ENCODE results near the gene PLEKHH2. TPM values are rescaled to one million over a fixed set of nuclear protein-coding genes. Genes with fewer than 3 reads are reported as not detected.

PLEKHH2 gene
- total RNA-seq (2021): 2.5 and 3.1 TPM in 2 replicates
- long read RNA-seq: 0 reads

DNA sequence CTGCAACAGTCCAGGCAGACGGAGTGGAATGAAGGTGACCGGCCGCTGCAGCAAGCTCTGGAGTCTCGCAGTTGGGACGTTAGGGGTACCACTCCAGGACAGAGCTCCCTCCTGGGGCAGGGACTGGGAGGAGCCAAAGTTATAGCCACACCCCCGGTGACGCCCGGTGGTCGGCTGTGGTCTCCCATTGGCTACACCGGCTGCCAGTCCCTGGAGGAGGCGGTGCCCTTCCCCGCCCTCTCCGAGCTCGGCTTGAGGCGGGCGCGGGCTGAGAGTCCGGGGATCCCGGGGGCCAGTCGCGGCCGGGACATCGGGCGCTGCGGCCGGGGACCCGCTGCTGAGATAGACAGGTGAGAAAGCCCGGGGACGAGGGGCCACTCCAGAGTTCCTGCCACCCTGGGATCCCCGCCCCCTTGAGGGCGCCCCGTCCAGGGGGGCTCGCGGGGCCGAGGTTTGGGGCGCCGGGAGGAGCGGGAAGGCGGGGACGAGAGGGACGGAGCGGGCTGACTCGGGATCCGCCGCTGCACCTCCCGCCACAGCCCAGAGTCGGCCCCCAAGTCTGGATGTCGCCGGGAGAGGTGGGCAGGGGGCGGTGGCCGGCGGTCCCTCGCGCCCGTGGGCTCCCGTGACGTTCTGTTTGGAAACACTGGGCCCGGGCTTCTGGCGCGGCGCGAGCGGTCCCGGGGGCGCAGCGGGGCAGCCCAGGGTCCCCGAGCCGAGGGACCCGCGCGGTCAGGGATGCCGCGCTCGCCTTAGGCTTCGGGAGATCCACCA, at the start of gene PLEKHH2:
Gene PLEKHH2 (plus strand): TSS at position 231 of the 774 bp plus-strand sequence. CDS start 7,414 bp downstream, outside the sequence.
- Histone ChIP-seq H3K9ac (ENCODE audit: extremely low read depth, insufficient read length, low read length) (peak within 1 kb of the TSS; percentile 10), H4K91ac (ENCODE audit: insufficient read length, low read depth, low read length) (no peak within 1 kb of the TSS), H3K56ac (ENCODE audit: insufficient read length, low read depth, low read length) (no peak within 1 kb of the TSS), H3K14ac (ENCODE audit: insufficient read depth, low read length) (no peak within 1 kb of the TSS; the same call in 1 of the 2 replicates), H4K8ac (replicated peaks; ENCODE audit: insufficient read length, low read depth, low read length) (no peak within 1 kb of the TSS), H2AK5ac (ENCODE audit: insufficient read length, low read length) (no peak within 1 kb of the TSS), H2BK12ac (ENCODE audit: insufficient read length, low read depth, low read length) (no peak within 1 kb of the TSS), H2BK5ac (ENCODE audit: insufficient read length, low read length) (no peak within 1 kb of the TSS), H3K79me1 (ENCODE audit: insufficient read depth, low read depth, low read length, poor library complexity, severe bottlenecking) (no peaks in the 10 kb centered on the region), H2AFZ (ENCODE audit: low read length) (peak within 1 kb of the TSS; percentile 76), H3K4ac (ENCODE audit: low read depth, low read length) (no peak within 1 kb of the TSS), H3K23ac (ENCODE audit: insufficient read length, low read depth, low read length) (no peak within 1 kb of the TSS), H4K20me1 (ENCODE audit: control insufficient read depth, insufficient read depth, insufficient read length) (no peaks in the 10 kb centered on the region), H3K27ac (ENCODE audit: insufficient read length, low read depth, low read length) (no peak within 1 kb of the TSS), H2BK120ac (ENCODE audit: low read depth, low read length, poor library complexity, severe bottlenecking) (no peak within 1 kb of the TSS), H4K5ac (ENCODE audit: insufficient read length, low read depth, low read length) (no peak within 1 kb of the TSS), H3K79me2 (ENCODE audit: insufficient read depth, low read length) (no peaks in the 10 kb centered on the region), H3T11ph (ENCODE audit: low read length) (no peak within 1 kb of the TSS), H3K27me3 (ENCODE audit: insufficient read depth, low read length) (no peaks in the 10 kb centered on the region; the same call in 1 of the 2 replicates), H3K23me2 (ENCODE audit: insufficient read length, low read depth, low read length, poor library complexity, severe bottlenecking) (peaks cover 10% of the 10 kb centered on the region), H3K4me2 (ENCODE audit: insufficient read depth, insufficient read length, low read length) (peak within 1 kb of the TSS; percentile 88), H3K18ac (ENCODE audit: insufficient read length, low read depth, low read length) (no peak within 1 kb of the TSS), H3K4me1 (ENCODE audit: insufficient read depth, low read length) (no peaks in the 10 kb centered on the region), H3K9me3 (ENCODE audit: control insufficient read depth, low read depth, low read length) (no peaks in the 10 kb centered on the region), H2BK15ac (ENCODE audit: low read depth, low read length) (no peak within 1 kb of the TSS), H2BK20ac (ENCODE audit: low read depth, low read length, poor library complexity, severe bottlenecking) (no peak within 1 kb of the TSS)
- no CpG with 5 or more reads among the region's 75 CpGs for WGBS (ENCODE audit: extremely low coverage, insufficient read length, low lambda C conversion rate)
- peak; percentile 94 for DNase-seq
- peak within 1 kb of the TSS; percentile 70 to 89 for H3K4me3 Mint-ChIP-seq
- peaks cover 28% of the 10 kb centered on the region for H3K27me3 Mint-ChIP-seq (ENCODE audit: low read depth)
- H3K27ac Mint-ChIP-seq: no peak within 1 kb of the TSS; a peak in 1 of 7 replicates
- peaks cover 16 to 19% of the 10 kb centered on the region in 2 experiments for H3K4me1 Mint-ChIP-seq
- H3K9me3 Mint-ChIP-seq: peaks cover 4 to 8% of the 10 kb centered on the region in 2 experiments; a peak in 4 of 5 replicates
- H3K36me3 Mint-ChIP-seq (ENCODE audit: insufficient read depth in 1 of 3, low read depth in 3 of 3): peaks cover 0 to 8% (median 0%) of the 10 kb centered on the region in 3 experiments; a peak in 3 of 7 replicates
- TF ChIP-seq, protein P1, sequence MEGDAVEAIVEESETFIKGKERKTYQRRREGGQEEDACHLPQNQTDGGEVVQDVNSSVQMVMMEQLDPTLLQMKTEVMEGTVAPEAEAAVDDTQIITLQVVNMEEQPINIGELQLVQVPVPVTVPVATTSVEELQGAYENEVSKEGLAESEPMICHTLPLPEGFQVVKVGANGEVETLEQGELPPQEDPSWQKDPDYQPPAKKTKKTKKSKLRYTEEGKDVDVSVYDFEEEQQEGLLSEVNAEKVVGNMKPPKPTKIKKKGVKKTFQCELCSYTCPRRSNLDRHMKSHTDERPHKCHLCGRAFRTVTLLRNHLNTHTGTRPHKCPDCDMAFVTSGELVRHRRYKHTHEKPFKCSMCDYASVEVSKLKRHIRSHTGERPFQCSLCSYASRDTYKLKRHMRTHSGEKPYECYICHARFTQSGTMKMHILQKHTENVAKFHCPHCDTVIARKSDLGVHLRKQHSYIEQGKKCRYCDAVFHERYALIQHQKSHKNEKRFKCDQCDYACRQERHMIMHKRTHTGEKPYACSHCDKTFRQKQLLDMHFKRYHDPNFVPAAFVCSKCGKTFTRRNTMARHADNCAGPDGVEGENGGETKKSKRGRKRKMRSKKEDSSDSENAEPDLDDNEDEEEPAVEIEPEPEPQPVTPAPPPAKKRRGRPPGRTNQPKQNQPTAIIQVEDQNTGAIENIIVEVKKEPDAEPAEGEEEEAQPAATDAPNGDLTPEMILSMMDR (conservative IDR thresholded peaks at IDR 0.05): no peak

Measured in H9 (cell line).